Neutrophil (primary cell): Measurements from ENCODE around the gene CC2D1A.

Experiments
- H3K27ac ChIP-seq: fragments of 200-600 bp; sonication (generic); 2 replicates; pipeline ENCODE4 v1.5.1; 2016; ENCODE audit warnings: mild to moderate bottlenecking, moderate library complexity
- H3K27me3 ChIP-seq: fragments of 200-600 bp; sonication (generic); 2 replicates; pipeline ENCODE4 v1.6.0; 2016; ENCODE audit warnings: mild to moderate bottlenecking
- H3K36me3 ChIP-seq: fragments of 200-600 bp; sonication (generic); 2 replicates; pipeline ENCODE4 v1.5.1; 2017
- H3K4me1 ChIP-seq, 2 experiments: fragments of 200-600 bp in 1 of 2; sonication (generic) in 1 of 2; 1 replicate in 1 of 2; 2 replicates in 1 of 2; pipeline versions ENCODE4 v1.5.1 to v1.6.1; 2013 to 2016; ENCODE audit warnings: low read depth in 1 of 2, low read length in 1 of 2, mild to moderate bottlenecking in 1 of 2, moderate library complexity in 1 of 2; ENCODE audit not compliant: control insufficient read depth in 1 of 2, insufficient read depth in 1 of 2
- H3K4me3 ChIP-seq, 2 experiments: fragments of 200-600 bp in 1 of 2; sonication (generic) in 1 of 2; 1 replicate in 1 of 2; 2 replicates in 1 of 2; pipeline ENCODE4 v1.5.1; 2013 to 2016; ENCODE audit warnings: low read depth in 1 of 2, low read length in 1 of 2, mild to moderate bottlenecking in 1 of 2, moderate library complexity in 1 of 2
- H3K9me3 ChIP-seq: fragments of 200-600 bp; sonication (generic); 2 replicates; pipeline ENCODE4 v1.5.1; 2016
- CTCF ChIP-seq: fragments of 200-600 bp; sonication (generic); IDR thresholded peaks from 2 replicates; pipeline ENCODE4 v1.5.1; 2016; ENCODE audit warnings: antibody characterized with exemption

The CC2D1A gene

GRCh38 chr19:13929340-13929739, 23.3 kb downstream of the CC2D1A start:
- H3K36me3 ChIP-seq = peaks cover 46% of the 10 kb centered on the region
- H3K9me3 ChIP-seq = no peaks in the 10 kb centered on the region
- no peak overlapping the region for H3K4me3 ChIP-seq
- peaks cover 8% of the 10 kb centered on the region for H3K27me3 ChIP-seq
- H3K27ac ChIP-seq = no peak overlapping the region
- H3K4me1 ChIP-seq = no peaks in the 10 kb centered on the region
- TF ChIP-seq CTCF = no peak

GRCh38 chr19:13929956-13930355, 24.0 kb downstream of the CC2D1A start:
- Histone ChIP-seq H3K4me3 (no peak overlapping the region), H3K9me3 (no peaks in the 10 kb centered on the region), H3K36me3 (peaks cover 46% of the 10 kb centered on the region), H3K27ac (no peak overlapping the region), H3K27me3 (peaks cover 15% of the 10 kb centered on the region), H3K4me1 (no peaks in the 10 kb centered on the region)
- no peak for TF ChIP-seq CTCF

GRCh38 chr19:13930402-13930801, 24.4 kb downstream of the CC2D1A start:
- Histone ChIP-seq H3K4me3 (no peak overlapping the region), H3K27ac (no peak overlapping the region), H3K9me3 (no peaks in the 10 kb centered on the region), H3K36me3 (peaks cover 41% of the 10 kb centered on the region), H3K27me3 (peaks cover 16% of the 10 kb centered on the region), H3K4me1 (no peaks in the 10 kb centered on the region)
- TF ChIP-seq CTCF = no peak

- no peak for TF ChIP-seq CTCF
- Histone ChIP-seq H3K4me3 (no peak overlapping the region), H3K36me3 (peaks cover 35% of the 10 kb centered on the region), H3K4me1 (no peaks in the 10 kb centered on the region), H3K27me3 (peaks cover 16% of the 10 kb centered on the region), H3K9me3 (no peaks in the 10 kb centered on the region), H3K27ac (no peak overlapping the region)
Measured at GRCh38 chr19:13931391-13932148, 25.6 kb downstream of the CC2D1A start.

- no peaks in the 10 kb centered on the region for H3K9me3 ChIP-seq
- peaks cover 17% of the 10 kb centered on the region for H3K27me3 ChIP-seq
- H3K4me3 ChIP-seq = no peak overlapping the region
- H3K36me3 ChIP-seq = peaks cover 29% of the 10 kb centered on the region
- no peaks in the 10 kb centered on the region for H3K4me1 ChIP-seq
- TF ChIP-seq CTCF = no peak
- H3K27ac ChIP-seq = no peak overlapping the region
Measured at GRCh38 chr19:13932149-13932637, 26.2 kb downstream of the CC2D1A start.
